ENCODE measurements around the gene NRSN1. TPM values are rescaled to one million over a fixed set of nuclear protein-coding genes. Genes with fewer than 3 reads are reported as not detected.

Gene NRSN1
- total and polyA plus RNA-seq, 9 of the 15 experiments (the other 6 are each of a cell fraction or from before 2014, with no cell fraction given): not detected

- no peaks in the 10 kb centered on the region for H3K27me3 ChIP-seq (ENCODE audit: control insufficient read depth in 2 of 2, insufficient read depth in 2 of 2, low read length in 2 of 2)
- no TSS peak for BruUV-seq (replicated peaks)
- H2AFZ ChIP-seq (ENCODE audit: low read depth, low read length): no peak overlapping the region
- H3K4me1 ChIP-seq (replicated peaks in 1 of 2; ENCODE audit: control insufficient read depth in 2 of 2, insufficient read depth in 2 of 2, low read length in 2 of 2): no peaks in the 10 kb centered on the region
- ChIA-PET CTCF (ENCODE audit: low intra/inter-chr PET ratio) (no interaction called here), POLR2A (no interaction called here)
- H3K27ac ChIP-seq (ENCODE audit: extremely low read depth, low read depth, low read length): no peak overlapping the region
- 0% methylated on average over 2 of the region's 2 CpGs for WGBS (ENCODE audit: insufficient coverage, low coverage, missing lambda C conversion rate)
- no peaks in the 10 kb centered on the region for H3K9me3 ChIP-seq (replicated peaks; ENCODE audit: control insufficient read depth, insufficient read depth, low read depth, low read length)
- FAIRE-seq (no peak), DNase-seq (ENCODE audit: extremely low read depth in 1 of 4, low spot score in 3 of 4) (no peak), ATAC-seq (no peak)
- H3K9me1 ChIP-seq (ENCODE audit: control insufficient read depth, insufficient read depth, low read length): no peaks in the 10 kb centered on the region
- H3K4me2 ChIP-seq (ENCODE audit: insufficient read depth, low read length): no peak overlapping the region
- no peaks in the 10 kb centered on the region for H4K20me1 ChIP-seq (replicated peaks; ENCODE audit: control insufficient read depth, insufficient read depth, low read length)
- no peaks in the 10 kb centered on the region for H3K36me3 ChIP-seq (ENCODE audit: control insufficient read depth, insufficient read depth, low read length)
- in situ Hi-C loops (cut with MboI): no loop called here
- TF ChIP-seq XRCC4 (IDR thresholded peaks at IDR 0.05; ENCODE audit: extremely low read depth, insufficient read depth, insufficient read length) (no peak), ZNF282 (CRISPR knock-in tag; IDR thresholded peaks at IDR 0.05) (no peak), KLF16 (IDR thresholded peaks at IDR 0.05) (no peak), PHF21A (IDR thresholded peaks at IDR 0.05; ENCODE audit: borderline replicate concordance, low read depth) (no peak), BCOR (IDR thresholded peaks at IDR 0.05) (no peak), ETV6 (IDR thresholded peaks at IDR 0.05; ENCODE audit: borderline replicate concordance in 1 of 2, low read depth in 2 of 2, low read length in 1 of 2) (no peak), ETV6 (CRISPR knock-in tag; IDR thresholded peaks at IDR 0.05; ENCODE audit: borderline replicate concordance) (no peak), CREB3L1 (IDR thresholded peaks at IDR 0.05; ENCODE audit: borderline replicate concordance, low read depth) (no peak), STAT5A (IDR thresholded peaks at IDR 0.05; ENCODE audit: borderline replicate concordance, low read length) (no peak), NR1H2 (CRISPR knock-in tag; IDR thresholded peaks at IDR 0.05) (no peak), ZNF41 (CRISPR knock-in tag; conservative IDR thresholded peaks at IDR 0.05) (no peak), MAFK (IDR thresholded peaks at IDR 0.05; ENCODE audit: low read length) (no peak), POLR2AphosphoS5 (IDR thresholded peaks at IDR 0.05; ENCODE audit: control insufficient read depth, insufficient read depth, low read depth, low read length) (no peak), CREB1 (IDR thresholded peaks at IDR 0.05) (no peak), CREB1 (CRISPR knock-in tag; IDR thresholded peaks at IDR 0.05) (no peak), RNF219 (CRISPR knock-in tag; IDR thresholded peaks at IDR 0.05) (no peak), ZNF174 (CRISPR knock-in tag; IDR thresholded peaks at IDR 0.05) (no peak), ZNF586 (CRISPR knock-in tag; conservative IDR thresholded peaks at IDR 0.05) (no peak), ZC3H11A (IDR thresholded peaks at IDR 0.05; ENCODE audit: low read depth, low read length) (no peak), KLF6 (CRISPR knock-in tag; IDR thresholded peaks at IDR 0.05; ENCODE audit: borderline replicate concordance) (no peak)
- intact Hi-C loops (cut with micrococcal nuclease): no loop called here
- no peak overlapping the region for H3K9ac ChIP-seq (ENCODE audit: insufficient read depth in 1 of 2, low read depth in 2 of 2, low read length in 2 of 2)
- H3K79me2 ChIP-seq (ENCODE audit: control insufficient read depth, insufficient read depth, low read length): no peaks in the 10 kb centered on the region
- no peak overlapping the region for H3K4me3 ChIP-seq
Observed at GRCh38 chr6:24100770-24101155, 25.3 kb upstream of the NRSN1 start.

Data from K562 (cell line).